ENCODE data around the gene ZNF813.
A peak's percentile ranks its signal among the peaks of the same experiment; 100 is the strongest.
"Not testable (repeated sequence)": the region's sequence is repeated elsewhere in the genome, so short reads cannot be mapped to it uniquely, and the experiment has no call there.

Gene ZNF813

GRCh38 chr19:53475470-53475869 lies 7.9 kb downstream of the ZNF813 start:
- DNase-seq = not testable (repeated sequence)

- DNase-seq = not testable (repeated sequence)
Measured at GRCh38 chr19:53483751-53484150, 16.2 kb downstream of the ZNF813 start.

GRCh38 chr19:53485046-53486004 lies 17.8 kb downstream of the ZNF813 start:
- DNase-seq = no peak

- DNase-seq = no peak
Measured at GRCh38 chr19:53492153-53492552, 24.6 kb downstream of the ZNF813 start.

- DNase-seq = not testable (repeated sequence)
Measured at GRCh38 chr19:53497311-53498023, 29.9 kb downstream of the ZNF813 start.

GRCh38 chr19:53498024-53498395 lies 30.5 kb downstream of the ZNF813 start:
- not testable (repeated sequence) for DNase-seq

- DNase-seq = not testable (repeated sequence)
Measured at GRCh38 chr19:53503151-53503550, 35.6 kb downstream of the ZNF813 start.

GRCh38 chr19:53503671-53504364 lies 36.3 kb downstream of the ZNF813 start:
- not testable (repeated sequence) for DNase-seq

GRCh38 chr19:53504365-53504703 lies 36.8 kb downstream of the ZNF813 start:
- not testable (repeated sequence) for DNase-seq

GRCh38 chr19:53504885-53505284 lies 37.4 kb downstream of the ZNF813 start:
- no peak for DNase-seq

- DNase-seq = no peak
Measured at GRCh38 chr19:53506728-53507127, 39.2 kb downstream of the ZNF813 start.

- no peak for DNase-seq
Measured at GRCh38 chr19:53507523-53508442, 40.2 kb downstream of the ZNF813 start.

- DNase-seq = no peak
Measured at GRCh38 chr19:53509443-53509842, 41.9 kb downstream of the ZNF813 start.

GRCh38 chr19:53509845-53510244 lies 42.3 kb downstream of the ZNF813 start:
- DNase-seq = no peak

GRCh38 chr19:53511357-53511756 lies 43.8 kb downstream of the ZNF813 start:
- no peak for DNase-seq

GRCh38 chr19:53511933-53512374 lies 44.4 kb downstream of the ZNF813 start:
- peak; percentile 35 for DNase-seq

GRCh38 chr19:53515047-53515446 lies 47.5 kb downstream of the ZNF813 start:
- not testable (repeated sequence) for DNase-seq

GRCh38 chr19:53517114-53517741 lies 49.7 kb downstream of the ZNF813 start:
- DNase-seq = no peak

GRCh38 chr19:53518121-53518520 lies 50.6 kb downstream of the ZNF813 start:
- no peak for DNase-seq

GRCh38 chr19:53518716-53519115 lies 51.2 kb downstream of the ZNF813 start:
- DNase-seq = no peak

- no peak for DNase-seq
Measured at GRCh38 chr19:53519446-53519845, 51.9 kb downstream of the ZNF813 start.

All from right kidney (tissue), 1 donor.